ENCODE data around the gene KRTAP2-1. TPM values are rescaled to one million over a fixed set of nuclear protein-coding genes. Genes with fewer than 3 reads are reported as not detected.
"Not testable (repeated sequence)": the region's sequence is repeated elsewhere in the genome, so short reads cannot be mapped to it uniquely, and the experiment has no call there.

Gene KRTAP2-1
- total RNA-seq, 4 donors from 2014 or later = 20.1 to 128 (median 37.2) TPM; not detected in 1

GRCh38 chr17:41004397-41004796, 42.7 kb downstream of the KRTAP2-1 start:
- Histone ChIP-seq H3K4me1 (no peaks in the 10 kb centered on the region), H3K36me3 (no peaks in the 10 kb centered on the region), H3K27ac (no peak overlapping the region), H3K4me3 (no peak overlapping the region), H3K27me3 (no peaks in the 10 kb centered on the region), H3K9me3 (no peaks in the 10 kb centered on the region)
- WGBS = 93% methylated on average over 3 of the region's 3 CpGs
- DNase-seq (ENCODE audit: low spot score in 2 of 2) = no peak
- TF ChIP-seq POLR2A (IDR thresholded peaks at IDR 0.05) (no peak), CTCF (IDR thresholded peaks at IDR 0.05) (no peak), EP300 (IDR thresholded peaks at IDR 0.05) (no peak), POLR2AphosphoS5 (IDR thresholded peaks at IDR 0.05) (no peak)

GRCh38 chr17:41003926-41004325, 43.2 kb downstream of the KRTAP2-1 start:
- no peaks in the 10 kb centered on the region for H3K4me1 ChIP-seq
- H3K9me3 ChIP-seq = no peaks in the 10 kb centered on the region
- H3K27ac ChIP-seq = no peak overlapping the region
- H3K36me3 ChIP-seq = no peaks in the 10 kb centered on the region
- TF ChIP-seq POLR2AphosphoS5 (IDR thresholded peaks at IDR 0.05) (no peak), EP300 (IDR thresholded peaks at IDR 0.05) (no peak), POLR2A (IDR thresholded peaks at IDR 0.05) (no peak), CTCF (IDR thresholded peaks at IDR 0.05) (no peak)
- WGBS = 60% methylated on average over 4 of the region's 4 CpGs
- H3K27me3 ChIP-seq = no peaks in the 10 kb centered on the region
- DNase-seq (ENCODE audit: low spot score in 2 of 2) = no peak
- H3K4me3 ChIP-seq = no peak overlapping the region

GRCh38 chr17:41002814-41003213, 44.3 kb downstream of the KRTAP2-1 start:
- no peaks in the 10 kb centered on the region for H3K4me1 ChIP-seq
- no peaks in the 10 kb centered on the region for H3K27me3 ChIP-seq
- DNase-seq (ENCODE audit: low spot score in 2 of 2) = no peak
- H3K9me3 ChIP-seq = no peaks in the 10 kb centered on the region
- no peaks in the 10 kb centered on the region for H3K36me3 ChIP-seq
- no peak overlapping the region for H3K4me3 ChIP-seq
- WGBS = 47% methylated on average over 5 of the region's 5 CpGs
- H3K27ac ChIP-seq = no peak overlapping the region
- no peak for TF ChIP-seq EP300 (IDR thresholded peaks at IDR 0.05)
- no peak for TF ChIP-seq POLR2AphosphoS5 (IDR thresholded peaks at IDR 0.05)
- no peak for TF ChIP-seq CTCF (IDR thresholded peaks at IDR 0.05)
- no peak for TF ChIP-seq POLR2A (IDR thresholded peaks at IDR 0.05)

- no peaks in the 10 kb centered on the region for H3K9me3 ChIP-seq
- no peaks in the 10 kb centered on the region for H3K27me3 ChIP-seq
- H3K36me3 ChIP-seq = no peaks in the 10 kb centered on the region
- WGBS = 82% methylated on average over 4 of the region's 4 CpGs
- no peak for TF ChIP-seq EP300 (IDR thresholded peaks at IDR 0.05)
- TF ChIP-seq CTCF (IDR thresholded peaks at IDR 0.05) = no peak
- no peak for TF ChIP-seq POLR2AphosphoS5 (IDR thresholded peaks at IDR 0.05)
- no peak for TF ChIP-seq POLR2A (IDR thresholded peaks at IDR 0.05)
- no peak overlapping the region for H3K4me3 ChIP-seq
- no peaks in the 10 kb centered on the region for H3K4me1 ChIP-seq
- DNase-seq (ENCODE audit: low spot score in 2 of 2) = no peak
- no peak overlapping the region for H3K27ac ChIP-seq
Measured at GRCh38 chr17:41001795-41002194, 45.3 kb downstream of the KRTAP2-1 start.

GRCh38 chr17:40999563-40999962, 47.6 kb downstream of the KRTAP2-1 start, which contains the start of gene KRTAP3-2:
KRTAP3-2 (minus strand) TSS chr17:40999906; CDS start chr17:40999853, 53 bp downstream.
- not testable (repeated sequence) for H3K4me3 ChIP-seq; H3K27ac ChIP-seq; DNase-seq (ENCODE audit: low spot score in 2 of 2); H3K36me3 ChIP-seq; H3K9me3 ChIP-seq; H3K4me1 ChIP-seq; H3K27me3 ChIP-seq
- WGBS = 84% methylated on average over 6 of the region's 6 CpGs

GRCh38 chr17:40997361-40997760, 49.8 kb downstream of the KRTAP2-1 start:
- H3K27me3 ChIP-seq = no peaks in the 10 kb centered on the region
- H3K4me1 ChIP-seq = no peaks in the 10 kb centered on the region
- H3K9me3 ChIP-seq = no peaks in the 10 kb centered on the region
- no peak overlapping the region for H3K27ac ChIP-seq
- WGBS = 78% methylated on average over 2 of the region's 2 CpGs
- no peak for DNase-seq (ENCODE audit: low spot score in 2 of 2)
- TF ChIP-seq EP300 (IDR thresholded peaks at IDR 0.05) (no peak), CTCF (IDR thresholded peaks at IDR 0.05) (no peak), POLR2AphosphoS5 (IDR thresholded peaks at IDR 0.05) (no peak), POLR2A (IDR thresholded peaks at IDR 0.05) (no peak)
- no peak overlapping the region for H3K4me3 ChIP-seq
- no peaks in the 10 kb centered on the region for H3K36me3 ChIP-seq

All from suprapubic skin (tissue), 4 donors.